ENCODE data around the gene PEG3. TPM values are rescaled to one million over a fixed set of nuclear protein-coding genes. Genes with fewer than 3 reads are reported as not detected.

The PEG3 gene
- total RNA-seq, 1 experiment from 2014 or later = 1.6 TPM

DNA sequence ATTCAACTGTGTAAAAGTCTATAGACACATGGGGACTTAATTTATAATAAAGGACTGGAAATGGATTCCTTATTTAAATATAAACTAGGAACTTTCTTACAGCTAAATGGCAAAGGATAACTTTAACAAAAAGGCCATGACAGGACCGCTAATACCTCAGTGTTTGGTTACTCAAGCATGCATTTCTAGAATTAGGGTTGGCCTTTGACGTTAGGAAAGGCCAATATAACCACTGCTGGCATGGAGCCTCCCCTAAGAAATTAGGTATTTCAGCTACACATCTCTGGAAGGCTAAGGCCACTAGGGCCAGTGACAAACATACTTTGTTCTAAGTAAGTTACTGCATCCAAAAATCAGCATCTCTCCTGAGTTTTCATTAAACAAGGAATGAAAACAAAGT, 9.3 kb downstream of the PEG3 start:
- H2AFZ ChIP-seq (ENCODE audit: low read length) = no peak overlapping the region
- intact Hi-C loops (cut with micrococcal nuclease) = loop anchor here (10.0 kb wide), 1 partner anchor 106 kb away; no protein-coding TSS in a partner anchor
- BruUV-seq (replicated peaks) = no TSS peak
- ChIA-PET CTCF (no interaction called here), POLR2A (ENCODE audit: unreplicated experiment) (no interaction called here)
- peaks cover 44% of the 10 kb centered on the region for H3K9me3 ChIP-seq (ENCODE audit: low read length)
- no peaks in the 10 kb centered on the region for H3K4me1 ChIP-seq (ENCODE audit: insufficient read depth, low read length)
- H3K4me2 ChIP-seq (ENCODE audit: low read length) = no peak overlapping the region
- H4K20me1 ChIP-seq (ENCODE audit: low read length) = no peaks in the 10 kb centered on the region
- no peak overlapping the region for H3K4me3 ChIP-seq (ENCODE audit: low read length)
- DNase-seq (no peak), ATAC-seq (no peak)
- H3K27ac ChIP-seq (ENCODE audit: low read length) = no peak overlapping the region
- no peaks in the 10 kb centered on the region for H3F3A ChIP-seq (ENCODE audit: low read length, unreplicated experiment)
- no peaks in the 10 kb centered on the region for H3K9me2 ChIP-seq (replicated peaks; ENCODE audit: low read length)
- no peaks in the 10 kb centered on the region for H3K36me3 ChIP-seq (ENCODE audit: low read depth, low read length)
- H3K79me2 ChIP-seq (ENCODE audit: low read length) = no peaks in the 10 kb centered on the region
- no peak overlapping the region for H3K9ac ChIP-seq (ENCODE audit: low read length)
- H3K27me3 ChIP-seq (ENCODE audit: low read length) = no peaks in the 10 kb centered on the region
- TF ChIP-seq EZH2phosphoT487 (IDR thresholded peaks at IDR 0.05; ENCODE audit: borderline replicate concordance, low read length) (no peak), EZH2 (IDR thresholded peaks at IDR 0.05; ENCODE audit: low read length, unreplicated experiment) (no peak), CTCF (conservative IDR thresholded peaks at IDR 0.05; ENCODE audit: low read depth, low read length) (no peak)

DNA sequence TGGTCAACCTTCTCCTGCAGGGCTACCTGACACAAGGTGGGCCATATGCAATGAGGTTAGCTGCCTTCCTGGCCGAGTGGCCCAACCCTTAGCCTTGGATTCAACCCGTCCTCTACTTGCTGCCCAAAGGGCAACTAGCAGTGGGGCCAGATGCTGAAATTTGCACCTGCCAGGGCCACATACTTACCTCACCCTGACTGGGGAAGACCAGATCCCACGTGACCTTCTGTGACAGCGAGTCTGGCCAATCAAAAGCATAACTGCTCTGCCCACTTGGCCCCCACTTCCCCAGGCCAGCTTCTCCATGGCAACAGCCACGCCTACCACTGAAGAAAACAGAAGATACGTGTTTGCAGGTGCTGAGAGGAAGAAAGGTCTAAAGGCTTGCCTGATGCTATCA, 10.9 kb downstream of the PEG3 start:
- no peak overlapping the region for H3K4me3 ChIP-seq (ENCODE audit: low read length)
- H4K20me1 ChIP-seq (ENCODE audit: low read length) = no peaks in the 10 kb centered on the region
- no TSS peak for BruUV-seq (replicated peaks)
- H3K9me2 ChIP-seq (replicated peaks; ENCODE audit: low read length) = no peaks in the 10 kb centered on the region
- H3K79me2 ChIP-seq (ENCODE audit: low read length) = no peaks in the 10 kb centered on the region
- H3K27ac ChIP-seq (ENCODE audit: low read length) = no peak overlapping the region
- TF ChIP-seq EZH2phosphoT487 (IDR thresholded peaks at IDR 0.05; ENCODE audit: borderline replicate concordance, low read length) (no peak), CTCF (conservative IDR thresholded peaks at IDR 0.05; ENCODE audit: low read depth, low read length) (no peak), EZH2 (IDR thresholded peaks at IDR 0.05; ENCODE audit: low read length, unreplicated experiment) (no peak)
- no peaks in the 10 kb centered on the region for H3K4me1 ChIP-seq (ENCODE audit: insufficient read depth, low read length)
- no peaks in the 10 kb centered on the region for H3K36me3 ChIP-seq (ENCODE audit: low read depth, low read length)
- intact Hi-C loops (cut with micrococcal nuclease) = no loop called here
- ChIA-PET POLR2A (ENCODE audit: unreplicated experiment) (interaction anchor here (0.6 kb wide), 1 partner anchor 525 kb away, joined by 5 read pairs; no protein-coding TSS in a partner anchor), CTCF (no interaction called here)
- H3F3A ChIP-seq (ENCODE audit: low read length, unreplicated experiment) = no peaks in the 10 kb centered on the region
- DNase-seq (no peak), ATAC-seq (no peak)
- H3K27me3 ChIP-seq (ENCODE audit: low read length) = no peaks in the 10 kb centered on the region
- no peak overlapping the region for H2AFZ ChIP-seq (ENCODE audit: low read length)
- no peak overlapping the region for H3K9ac ChIP-seq (ENCODE audit: low read length)
- H3K4me2 ChIP-seq (ENCODE audit: low read length) = no peak overlapping the region
- H3K9me3 ChIP-seq (ENCODE audit: low read length) = peaks cover 37% of the 10 kb centered on the region; the same call in 1 of the 2 replicates

DNA sequence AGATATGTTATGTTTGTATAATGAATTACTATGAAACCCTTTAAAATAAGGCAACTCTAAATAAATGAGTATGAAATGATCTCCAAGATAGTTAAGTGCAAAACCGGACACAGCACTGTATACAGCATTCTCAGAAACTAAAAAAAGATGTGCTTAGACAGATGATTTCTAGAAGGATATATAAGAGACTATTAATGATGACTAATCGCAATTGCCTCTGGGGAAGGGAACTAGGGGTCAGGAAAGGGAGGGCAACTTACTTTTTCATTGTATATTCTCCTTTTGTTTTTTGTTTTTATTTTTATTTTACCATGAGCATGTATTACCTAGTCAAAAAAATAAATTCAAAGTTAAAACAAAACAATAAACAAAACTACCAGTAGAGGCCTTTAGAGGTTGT, 12.8 kb downstream of the PEG3 start:
- Histone ChIP-seq H3K9me3 (ENCODE audit: low read length) (peaks cover 35% of the 10 kb centered on the region; the same call in 1 of the 2 replicates), H3K27ac (ENCODE audit: low read length) (no peak overlapping the region), H3K4me2 (ENCODE audit: low read length) (no peak overlapping the region), H3K9ac (ENCODE audit: low read length) (no peak overlapping the region), H3K4me1 (ENCODE audit: insufficient read depth, low read length) (no peaks in the 10 kb centered on the region), H3K79me2 (ENCODE audit: low read length) (no peaks in the 10 kb centered on the region), H3K36me3 (ENCODE audit: low read depth, low read length) (no peaks in the 10 kb centered on the region), H2AFZ (ENCODE audit: low read length) (no peak overlapping the region), H3K4me3 (ENCODE audit: low read length) (no peak overlapping the region), H4K20me1 (ENCODE audit: low read length) (no peaks in the 10 kb centered on the region), H3F3A (ENCODE audit: low read length, unreplicated experiment) (no peaks in the 10 kb centered on the region), H3K9me2 (replicated peaks; ENCODE audit: low read length) (no peaks in the 10 kb centered on the region), H3K27me3 (ENCODE audit: low read length) (no peaks in the 10 kb centered on the region)
- no peak for TF ChIP-seq EZH2 (IDR thresholded peaks at IDR 0.05; ENCODE audit: low read length, unreplicated experiment)
- TF ChIP-seq EZH2phosphoT487 (IDR thresholded peaks at IDR 0.05; ENCODE audit: borderline replicate concordance, low read length) = no peak
- TF ChIP-seq CTCF (conservative IDR thresholded peaks at IDR 0.05; ENCODE audit: low read depth, low read length) = no peak
- no peak for DNase-seq
- ChIA-PET POLR2A (ENCODE audit: unreplicated experiment) (no interaction called here), CTCF (no interaction called here)
- ATAC-seq = no peak
- BruUV-seq (replicated peaks) = no TSS peak
- intact Hi-C loops (cut with micrococcal nuclease) = no loop called here

Data from PC-3 (cell line).